WTC11 (cell line): ENCODE measurements around the gene TOB2. TPM values are rescaled to one million over a fixed set of nuclear protein-coding genes. Genes with fewer than 3 reads are reported as not detected.

ENCODE experiments used
- ATAC-seq: fragments of 200-7000 bp; cut with Tn5 transposase; 2 replicates; pipeline ENCODE4 v1.10.0; 2021; ENCODE audit warnings: mild to moderate bottlenecking, moderate library complexity
- CTCF ChIA-PET: fragments of 300-600 bp; sonication (Branson Sonifier 250); formaldehyde crosslinking; loops from one replicate; lab custom pipeline; 2021; ENCODE audit warnings: antibody characterized with exemption; lab: Charles Lee
- POLR2A ChIA-PET: fragments of 350-600 bp; sonication (Branson Sonifier 250); formaldehyde crosslinking; loops from one replicate; lab custom pipeline; 2021; ENCODE audit warnings: antibody characterized with exemption; lab: Charles Lee
- DNase-seq: peaks from one replicate; pipeline ENCODE4 v3.0.0; 2021; ENCODE audit warnings: low spot score
- H3K27ac Mint-ChIP-seq: 2 replicates; pipeline ENCODE4 v1.8.0; 2021; ENCODE audit warnings: mixed read lengths
- H3K27me3 Mint-ChIP-seq: 2 replicates; pipeline ENCODE4 v1.8.0; 2021; ENCODE audit warnings: low read depth, mild to moderate bottlenecking, moderate library complexity, mixed read lengths
- H3K36me3 Mint-ChIP-seq: 2 replicates; pipeline ENCODE4 v1.8.0; 2021; ENCODE audit warnings: mixed read lengths
- H3K4me1 Mint-ChIP-seq: 2 replicates; pipeline ENCODE4 v1.8.0; 2022; ENCODE audit warnings: mixed read lengths
- H3K4me3 Mint-ChIP-seq: 2 replicates; pipeline ENCODE4 v1.8.0; 2021; ENCODE audit warnings: mild to moderate bottlenecking, moderate library complexity, mixed read lengths
- H3K9me3 Mint-ChIP-seq: 2 replicates; pipeline ENCODE4 v1.8.0; 2021; ENCODE audit warnings: mixed read lengths
- AFF4 ChIP-seq: sonication (generic); formaldehyde crosslinking; IDR thresholded peaks from 2 replicates; pipeline ENCODE4 v1.8.1; 2023; ENCODE audit warnings: mild to moderate bottlenecking, missing genetic modification reagents, borderline replicate concordance
- ATF3 ChIP-seq: sonication (generic); formaldehyde crosslinking; conservative IDR thresholded peaks from 2 replicates; pipeline ENCODE4 v1.8.1; 2022; ENCODE audit warnings: mild to moderate bottlenecking, missing genetic modification reagents
- ATF6 ChIP-seq: sonication (generic); formaldehyde crosslinking; IDR thresholded peaks from 2 replicates; pipeline ENCODE4 v1.8.1; 2023; ENCODE audit warnings: mild to moderate bottlenecking, missing genetic modification reagents
- E2F1 ChIP-seq: sonication (generic); formaldehyde crosslinking; IDR thresholded peaks from 2 replicates; pipeline ENCODE4 v1.8.0; 2022; ENCODE audit warnings: mild to moderate bottlenecking, missing genetic modification reagents
- ETV6 ChIP-seq: sonication (generic); formaldehyde crosslinking; IDR thresholded peaks from 2 replicates; pipeline ENCODE4 v1.8.1; 2022; ENCODE audit warnings: mild to moderate bottlenecking, missing genetic modification reagents
- GRHL2 ChIP-seq: fragments of 250-450 bp; sonication (Bioruptor Pico); IDR thresholded peaks from 2 replicates; pipeline ENCODE4 v1.8.0; 2022; ENCODE audit warnings: mild to moderate bottlenecking, moderate library complexity; ENCODE audit not compliant: insufficient replicate concordance, severe bottlenecking
- HMGXB4 ChIP-seq: sonication (generic); formaldehyde crosslinking; IDR thresholded peaks from 2 replicates; pipeline ENCODE4 v1.8.1; 2023; ENCODE audit warnings: mild to moderate bottlenecking, moderate library complexity, missing genetic modification reagents
- PRRX2 ChIP-seq: fragments of 250-450 bp; sonication (Bioruptor Pico); IDR thresholded peaks from 2 replicates; pipeline ENCODE4 v1.8.0; 2021; ENCODE audit warnings: mild to moderate bottlenecking
- SMAD4 ChIP-seq: sonication (generic); formaldehyde crosslinking; IDR thresholded peaks from 2 replicates; pipeline ENCODE4 v1.8.0; 2022; ENCODE audit warnings: mild to moderate bottlenecking, missing genetic modification reagents
- SP1 ChIP-seq: sonication (generic); formaldehyde crosslinking; conservative IDR thresholded peaks from 2 replicates; pipeline ENCODE4 v1.8.1; 2022; ENCODE audit warnings: missing genetic modification reagents
- STAT6 ChIP-seq: sonication (generic); formaldehyde crosslinking; conservative IDR thresholded peaks from 2 replicates; pipeline ENCODE4 v1.8.1; 2023; ENCODE audit warnings: mild to moderate bottlenecking, low read depth, missing genetic modification reagents, moderate library complexity
- TCF7 ChIP-seq: sonication (generic); formaldehyde crosslinking; IDR thresholded peaks from 2 replicates; pipeline ENCODE4 v1.8.0; 2022; ENCODE audit warnings: mild to moderate bottlenecking, low read depth, missing genetic modification reagents, moderate library complexity
- ZNF219 ChIP-seq: sonication (generic); formaldehyde crosslinking; IDR thresholded peaks from 2 replicates; pipeline ENCODE4 v1.8.0; 2023; ENCODE audit warnings: missing genetic modification reagents, mild to moderate bottlenecking, borderline replicate concordance
- ZNF423 ChIP-seq: fragments of 250-450 bp; sonication (Bioruptor Pico); IDR thresholded peaks from 2 replicates; pipeline ENCODE4 v2.1.2; 2022; ENCODE audit warnings: mild to moderate bottlenecking, moderate library complexity
- ZNF532 ChIP-seq: fragments of 250-450 bp; sonication (Bioruptor Pico); IDR thresholded peaks from 2 replicates; pipeline ENCODE4 v1.9.0; 2021; ENCODE audit warnings: mild to moderate bottlenecking, borderline replicate concordance
- ZNF671 ChIP-seq: fragments of 250-450 bp; sonication (Bioruptor Pico); IDR thresholded peaks from 2 replicates; pipeline ENCODE4 v1.8.0; 2021; ENCODE audit warnings: mild to moderate bottlenecking
- total RNA-seq: library from RNA; stranded (reverse); gene quantifications from 3 replicates; pipeline ENCODE4 v1.2.3, GENCODE V29; 2021

Gene TOB2
- total RNA-seq, 1 experiment from 2014 or later: 46.6 TPM

GRCh38 chr22:41401781-41402648 lies 44.6 kb downstream of the TOB2 start:
- Mint-ChIP-seq H3K36me3 (no peaks in the 10 kb centered on the region), H3K27ac (no peak overlapping the region), H3K9me3 (no peaks in the 10 kb centered on the region), H3K27me3 (no peaks in the 10 kb centered on the region), H3K4me1 (peaks cover 2% of the 10 kb centered on the region; the same call in 1 of the 2 replicates), H3K4me3 (no peak overlapping the region)
- DNase-seq: no peak
- no peak for ATAC-seq
- TF ChIP-seq TCF7 (CRISPR knock-in tag): no peak
- TF ChIP-seq ZNF671 (CRISPR knock-in tag): no peak
- no peak for TF ChIP-seq SP1
- no peak for TF ChIP-seq HMGXB4 (CRISPR knock-in tag)
- TF ChIP-seq ZNF219 (CRISPR knock-in tag): no peak
- TF ChIP-seq GRHL2 (CRISPR knock-in tag): no peak
- no peak for TF ChIP-seq SMAD4 (CRISPR knock-in tag)
- TF ChIP-seq ZNF423: no peak
- no peak for TF ChIP-seq AFF4 (CRISPR knock-in tag)
- TF ChIP-seq PRRX2: no peak
- CTCF ChIA-PET: interaction anchor here (0.6 to 4.6 kb wide), 14 partner anchors 21 to 195 kb away, joined by 3 to 110 read pairs (median 6); partner anchors contain the start of genes CSDC2, TEF and TOB2
- POLR2A ChIA-PET: interaction anchor here (0.7 to 2.1 kb wide), 3 partner anchors 45 to 868 kb away, joined by 4 to 10 read pairs (median 5); partner anchors contain the start of gene TOB2

GRCh38 chr22:41398921-41399320 lies 47.7 kb downstream of the TOB2 start:
- no peak for TF ChIP-seq ATF3 (CRISPR knock-in tag)
- TF ChIP-seq STAT6 (CRISPR knock-in tag): no peak
- no peak for TF ChIP-seq E2F1 (CRISPR knock-in tag)
- no peak for TF ChIP-seq ETV6 (CRISPR knock-in tag)
- TF ChIP-seq ZNF532: no peak
- no peak for TF ChIP-seq ATF6 (CRISPR knock-in tag)
- no peak overlapping the region for H3K27ac Mint-ChIP-seq
- no peak overlapping the region for H3K4me3 Mint-ChIP-seq
- ATAC-seq (no peak), DNase-seq (no peak)
- H3K9me3 Mint-ChIP-seq: no peaks in the 10 kb centered on the region
- no peaks in the 10 kb centered on the region for H3K27me3 Mint-ChIP-seq
- H3K36me3 Mint-ChIP-seq: 0 out of 2 replicates have a peak, but pooled peaks cover 4% of the 10 kb centered on the region
- ChIA-PET POLR2A (interaction anchor here (0.7 kb wide), 1 partner anchor 48 kb away, joined by 4 read pairs; the partner anchor contains the start of gene TOB2), CTCF (interaction anchor here (0.6 to 3.1 kb wide), 6 partner anchors 64 to 198 kb away, joined by 3 to 14 read pairs (median 4); no protein-coding TSS in a partner anchor)
- H3K4me1 Mint-ChIP-seq: peaks cover 2% of the 10 kb centered on the region; the same call in 1 of the 2 replicates
